Activated T-cell treated with anti-CD3 and anti-CD28 coated beads, Interleukin-2, amount 50 U/mL, for 48 hours (primary cell): ENCODE data around the gene ATP12A.
A peak's percentile ranks its signal among the peaks of the same experiment; 100 is the strongest.
"Not testable (repeated sequence)": the region's sequence is repeated elsewhere in the genome, so short reads cannot be mapped to it uniquely, and the experiment has no call there.

Experiments
- DNase-seq, 2 experiments: peaks; one replicate each; pipeline ENCODE4 v3.0.0-alpha.2; 2020

The ATP12A gene

DNA sequence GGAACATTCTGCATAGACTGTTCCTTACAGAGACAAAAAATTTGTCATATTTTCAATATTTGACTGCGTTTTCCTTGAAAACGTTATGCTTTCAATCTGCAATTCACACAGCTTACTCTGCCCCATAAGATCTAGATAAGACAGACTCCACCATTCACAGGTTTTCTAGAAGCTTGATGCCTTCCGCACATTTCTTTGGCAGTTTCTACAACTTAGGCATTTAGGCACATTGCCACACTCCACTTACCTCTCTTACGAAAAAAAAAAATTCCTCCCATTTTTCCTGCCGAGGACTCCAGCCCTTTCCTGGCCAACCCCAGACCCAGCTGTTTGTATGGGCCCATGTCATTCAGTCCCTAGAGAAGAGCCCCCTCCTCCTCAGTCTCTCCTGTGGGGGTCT, 11.2 kb downstream of the ATP12A start:
- no peak for DNase-seq

DNA sequence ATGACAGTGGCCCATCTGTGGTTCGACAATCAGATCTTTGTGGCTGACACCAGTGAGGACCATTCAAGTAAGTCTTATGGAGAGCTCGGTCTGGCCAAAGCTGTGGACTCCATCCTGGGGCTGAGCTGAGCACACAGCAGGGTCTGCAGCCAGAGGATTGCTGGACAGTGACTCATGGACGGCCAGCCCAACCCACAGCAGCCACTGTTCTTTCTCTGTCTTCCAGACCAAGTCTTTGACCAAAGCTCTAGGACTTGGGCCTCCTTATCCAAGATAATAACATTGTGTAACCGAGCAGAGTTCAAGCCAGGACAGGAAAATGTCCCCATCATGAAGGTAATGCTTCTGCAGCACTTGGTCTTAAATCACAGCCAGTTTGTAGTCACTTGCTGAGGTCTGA, 12.4 kb downstream of the ATP12A start:
- no peak for DNase-seq

- peak; percentile 54 to 61 for DNase-seq
Measured at GRCh38 chr13:24693862-24694471, 13.8 kb downstream of the ATP12A start.

GRCh38 chr13:24694907-24695306, 14.7 kb downstream of the ATP12A start:
- DNase-seq = no peak

- no peak for DNase-seq
Measured at GRCh38 chr13:24698686-24699085, 18.5 kb downstream of the ATP12A start.

GRCh38 chr13:24699541-24699940, 19.3 kb downstream of the ATP12A start:
- DNase-seq = no peak

GRCh38 chr13:24700539-24700938, 20.3 kb downstream of the ATP12A start:
- DNase-seq = peak in 1 of 2 experiments; percentile 26

DNA sequence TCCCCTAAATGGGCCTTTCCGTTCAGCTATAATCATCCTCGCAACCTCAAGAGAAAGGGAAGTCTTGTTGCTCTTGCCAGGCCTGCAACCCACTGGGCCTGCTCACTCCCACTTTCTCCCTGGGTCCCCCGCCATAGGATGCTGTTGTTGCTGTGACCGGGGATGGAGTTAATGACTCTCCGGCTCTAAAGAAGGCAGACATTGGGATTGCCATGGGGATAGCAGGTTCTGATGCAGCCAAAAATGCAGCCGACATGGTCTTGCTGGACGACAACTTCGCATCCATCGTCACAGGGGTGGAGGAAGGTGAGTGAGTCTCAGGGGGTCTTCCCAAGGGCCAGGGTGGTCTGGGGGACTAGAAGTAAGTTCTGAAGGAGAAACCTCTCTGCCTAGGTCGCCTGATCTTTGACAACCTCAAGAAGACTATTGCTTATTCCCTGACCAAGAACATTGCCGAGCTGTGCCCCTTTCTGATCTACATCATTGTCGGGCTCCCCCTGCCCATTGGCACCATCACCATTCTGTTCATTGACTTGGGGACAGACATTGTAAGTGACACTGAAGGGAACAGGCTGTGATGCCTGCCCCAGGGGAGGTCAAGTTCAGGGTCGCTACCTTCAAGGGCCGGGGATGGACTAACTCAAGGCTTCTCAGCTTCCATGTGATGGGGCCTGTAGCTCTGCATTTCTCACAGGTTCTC, 26.8 kb downstream of the ATP12A start:
- no peak for DNase-seq

GRCh38 chr13:24709186-24709913, 29.1 kb downstream of the ATP12A start:
- peak; percentile 77 to 79 for DNase-seq

GRCh38 chr13:24713022-24713421, 32.8 kb downstream of the ATP12A start:
- DNase-seq = no peak

GRCh38 chr13:24716011-24716410, 35.8 kb downstream of the ATP12A start:
- no peak for DNase-seq

- no peak for DNase-seq
Measured at GRCh38 chr13:24716446-24716845, 36.2 kb downstream of the ATP12A start.

DNA sequence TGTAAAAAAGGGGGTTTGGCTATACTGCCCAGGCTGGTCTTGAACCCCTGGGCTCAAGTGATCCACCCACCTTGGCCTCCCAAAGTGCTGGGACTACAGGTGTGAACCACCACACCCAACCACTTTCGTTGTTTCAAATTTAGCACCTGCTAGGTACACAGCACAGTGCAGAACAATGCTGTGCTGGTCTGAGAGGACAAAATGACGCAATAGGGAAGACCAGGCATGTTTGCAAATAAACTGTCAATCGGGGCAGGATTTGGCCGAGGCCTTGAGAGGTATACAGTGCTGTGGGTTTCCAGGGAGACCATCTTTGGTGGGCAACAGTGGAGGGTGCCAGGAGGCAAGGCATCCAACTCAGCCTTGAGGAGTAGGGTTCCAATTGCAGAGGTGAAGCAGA, 37.0 kb downstream of the ATP12A start:
- no peak for DNase-seq

DNA sequence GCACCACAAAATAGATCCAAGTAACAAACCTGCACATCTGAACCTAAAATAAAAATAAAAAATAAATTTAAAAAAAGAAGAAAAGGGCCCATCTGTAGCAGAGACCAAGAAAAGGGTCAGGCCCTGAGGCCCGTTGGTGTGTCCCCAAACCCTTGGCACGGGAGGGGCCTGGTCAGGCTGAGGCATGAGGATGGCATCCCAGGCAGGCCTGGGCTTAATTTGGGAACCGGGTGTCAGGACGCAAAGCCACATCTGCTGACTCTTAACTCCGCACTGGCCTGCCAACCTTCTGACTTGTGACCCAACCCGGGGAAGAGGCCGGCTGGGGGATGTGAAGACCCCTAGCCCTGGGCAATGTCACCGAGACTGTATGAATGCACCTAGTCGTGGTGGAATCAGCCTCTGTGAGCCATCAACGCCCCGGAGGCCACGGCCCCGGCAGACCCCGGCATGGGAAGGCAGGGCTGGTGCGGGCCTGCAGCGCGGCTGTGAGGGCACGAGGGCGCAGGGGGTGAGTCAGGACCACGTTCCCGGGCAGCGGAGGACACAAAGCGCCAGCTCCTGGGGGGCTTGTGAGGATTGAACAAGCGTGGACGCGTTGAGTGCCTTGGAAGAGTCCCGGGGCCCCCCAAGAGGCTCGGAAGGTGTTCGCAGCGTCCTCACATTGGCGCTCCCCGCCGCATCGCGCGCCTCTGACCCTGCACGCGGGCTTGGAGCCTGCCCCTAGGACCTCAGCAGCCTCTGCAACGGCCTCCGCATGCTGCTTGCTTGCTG, 38.2 kb downstream of the ATP12A start:
- DNase-seq = no peak

DNA sequence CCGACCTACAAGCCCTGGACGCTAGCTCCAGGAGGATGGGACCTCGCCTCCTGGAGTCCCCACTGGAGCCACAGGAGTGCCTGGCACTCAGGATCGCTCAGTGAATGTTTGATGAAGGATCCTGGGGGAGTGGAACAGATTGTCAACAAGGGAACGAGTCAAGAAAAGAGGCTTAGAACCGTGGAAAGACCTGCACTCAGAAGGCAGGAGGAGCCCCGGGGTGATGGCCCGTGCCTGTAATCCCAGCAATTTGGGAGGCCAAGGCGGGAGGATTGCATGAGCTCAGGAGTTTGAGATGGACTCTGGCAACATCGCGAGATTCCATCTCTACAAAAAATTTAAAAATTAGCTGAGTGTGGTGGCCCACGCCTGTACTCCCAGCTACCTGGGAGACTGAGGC, 38.9 kb downstream of the ATP12A start:
- DNase-seq = no peak

DNA sequence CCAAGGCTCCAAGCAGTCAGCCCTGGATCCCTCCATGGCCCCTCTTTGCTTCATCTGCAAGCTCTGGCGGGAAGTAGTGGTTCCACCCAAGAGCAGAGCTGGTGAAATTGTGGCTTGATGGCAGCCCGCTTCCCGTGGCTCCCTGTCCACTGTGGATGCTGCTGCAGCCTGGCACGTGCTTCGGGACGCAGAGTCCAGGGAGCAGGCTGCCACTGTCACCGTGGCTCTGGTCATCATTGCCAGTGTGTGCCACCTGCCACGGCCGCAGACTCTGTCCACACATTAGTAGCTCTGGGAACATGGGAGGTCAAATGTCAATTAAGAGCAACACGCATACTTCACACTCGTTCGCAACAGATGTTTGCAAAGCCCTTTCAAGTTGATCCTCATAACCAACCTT, 43.0 kb downstream of the ATP12A start:
- no peak for DNase-seq

DNA sequence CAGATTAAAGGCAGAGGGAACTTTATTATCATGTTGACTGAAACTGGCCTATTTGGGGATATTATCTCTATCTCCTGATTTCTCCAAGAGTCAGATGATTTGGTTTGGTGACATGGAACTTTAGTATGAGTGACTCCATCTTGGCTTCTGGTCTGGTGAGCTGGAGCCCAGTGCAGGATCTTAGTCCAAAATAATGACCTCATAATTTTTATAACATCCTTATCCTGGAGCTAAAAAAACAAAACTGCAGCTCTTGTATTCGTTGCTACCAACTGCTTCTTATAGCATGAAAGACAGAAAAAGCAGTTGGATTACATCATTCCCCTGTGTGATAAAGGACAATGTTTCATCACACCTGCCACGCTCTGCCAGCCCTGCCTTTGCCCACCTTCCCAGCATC, 44.5 kb downstream of the ATP12A start:
- DNase-seq = no peak

GRCh38 chr13:24725379-24725778, 45.2 kb downstream of the ATP12A start:
- DNase-seq = no peak

- DNase-seq = peak; percentile 62 to 73
Measured at GRCh38 chr13:24727731-24728601, 47.8 kb downstream of the ATP12A start.

DNA sequence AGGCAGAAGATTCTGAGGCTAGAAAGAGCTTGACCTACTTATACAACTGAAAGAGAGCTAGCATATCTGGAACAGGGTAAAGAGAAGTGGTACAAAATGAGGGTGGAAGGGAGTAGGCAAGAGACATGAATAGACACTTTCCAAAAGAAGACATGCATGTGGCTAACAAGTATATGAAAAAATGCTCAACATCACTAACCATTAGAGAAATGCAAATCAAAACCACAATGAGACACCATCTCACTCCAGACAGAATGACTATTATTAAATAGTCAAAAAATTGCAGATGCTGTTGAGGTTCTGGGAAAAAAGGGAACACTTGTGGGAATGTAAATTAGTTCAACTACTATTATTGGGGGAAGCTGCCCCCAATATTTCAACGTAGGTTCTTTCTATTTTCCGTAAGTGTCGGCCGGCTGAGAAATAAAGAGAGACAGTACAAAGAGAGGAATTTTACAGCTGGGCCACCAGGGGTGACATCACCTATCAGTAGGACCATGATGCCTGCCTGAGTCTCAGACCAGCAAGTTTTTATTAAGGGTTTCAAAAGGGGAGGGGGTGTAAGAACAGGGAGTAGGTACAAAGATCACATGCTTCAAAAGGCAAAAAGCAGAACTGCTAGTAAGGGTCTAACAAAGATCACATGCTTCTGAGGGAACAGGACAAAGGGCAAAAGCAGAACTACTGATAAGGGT, 50.8 kb downstream of the ATP12A start:
- DNase-seq = not testable (repeated sequence)

GRCh38 chr13:24734950-24735349, 54.7 kb downstream of the ATP12A start:
- no peak for DNase-seq

DNA sequence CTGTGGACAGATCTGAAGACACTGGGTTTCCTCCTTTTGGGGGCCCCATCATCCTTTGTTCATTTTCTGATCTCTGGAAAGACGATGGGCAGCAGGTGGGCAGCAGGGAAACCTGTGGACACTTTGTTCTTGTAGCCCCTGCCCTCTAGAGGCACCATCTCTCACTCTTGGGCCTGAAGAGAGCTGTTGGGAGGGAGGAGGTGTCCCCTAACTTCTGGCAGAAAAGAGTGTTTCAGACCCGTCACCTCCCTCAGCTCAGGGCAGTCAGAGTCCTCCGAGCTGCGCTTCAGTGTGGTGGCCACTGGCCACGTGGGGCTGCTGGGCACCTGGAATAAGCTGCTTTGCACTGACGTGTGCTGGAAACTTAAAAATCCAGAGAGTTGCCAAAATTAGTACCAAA, 56.8 kb downstream of the ATP12A start:
- no peak for DNase-seq
